IPS-20b (cell line): ENCODE measurements around the gene NFATC3.
A peak's percentile ranks its signal among the peaks of the same experiment; 100 is the strongest.

Source experiments
- H3K27ac ChIP-seq: one replicate; pipeline ENCODE4 v1.5.1; 2013; ENCODE audit warnings: low read length
- H3K27me3 ChIP-seq: 2 replicates; pipeline ENCODE4 v1.6.1; 2013; ENCODE audit warnings: mild to moderate bottlenecking, low read length, inconsistent platforms; ENCODE audit not compliant: insufficient read depth
- H3K36me3 ChIP-seq: 2 replicates; pipeline ENCODE4 v1.6.1; 2013; ENCODE audit warnings: low read depth, mild to moderate bottlenecking, inconsistent platforms, low read length, moderate library complexity; ENCODE audit not compliant: insufficient read depth
- H3K4me1 ChIP-seq: 2 replicates; pipeline ENCODE4 v1.6.1; 2013; ENCODE audit warnings: mild to moderate bottlenecking, control low read depth, inconsistent platforms, low read length, moderate library complexity; ENCODE audit not compliant: insufficient read depth
- H3K4me3 ChIP-seq: 2 replicates; pipeline ENCODE4 v1.5.1; 2013; ENCODE audit warnings: mild to moderate bottlenecking, low read length, inconsistent platforms
- H3K9ac ChIP-seq: 2 replicates; pipeline ENCODE4 v1.6.1; 2013; ENCODE audit warnings: low read depth, mild to moderate bottlenecking, inconsistent platforms, low read length, moderate library complexity
- H3K9me3 ChIP-seq: 2 replicates; pipeline ENCODE4 v1.6.1; 2013; ENCODE audit warnings: mild to moderate bottlenecking, low read depth, low read length, inconsistent platforms; ENCODE audit not compliant: insufficient read depth

Gene NFATC3

GRCh38 chr16:68228652-68229051, 143.5 kb downstream of the NFATC3 start:
- Histone ChIP-seq H3K4me3 (no peak overlapping the region), H3K27me3 (no peaks in the 10 kb centered on the region), H3K4me1 (no peaks in the 10 kb centered on the region), H3K27ac (no peak overlapping the region), H3K9ac (no peak overlapping the region), H3K36me3 (peaks cover 47% of the 10 kb centered on the region), H3K9me3 (no peaks in the 10 kb centered on the region)

GRCh38 chr16:68229431-68230175, 144.4 kb downstream of the NFATC3 start:
- peaks cover 5% of the 10 kb centered on the region; the same call in 1 of the 2 replicates for H3K4me1 ChIP-seq

GRCh38 chr16:68230176-68230571, 145.0 kb downstream of the NFATC3 start:
- Histone ChIP-seq H3K27me3 (peaks cover 10% of the 10 kb centered on the region), H3K36me3 (peaks cover 47% of the 10 kb centered on the region), H3K9me3 (no peaks in the 10 kb centered on the region), H3K27ac (no peak overlapping the region), H3K4me3 (no peak overlapping the region), H3K4me1 (peaks cover 8% of the 10 kb centered on the region; the same call in 1 of the 2 replicates), H3K9ac (no peak overlapping the region)

More at GRCh38 chr16:68229431-68230175, 144.4 kb downstream of the NFATC3 start:
- no peak overlapping the region for H3K4me3 ChIP-seq
- no peak overlapping the region for H3K27ac ChIP-seq
- H3K27me3 ChIP-seq: peaks cover 4% of the 10 kb centered on the region
- peaks cover 47% of the 10 kb centered on the region for H3K36me3 ChIP-seq
- no peak overlapping the region for H3K9ac ChIP-seq
- H3K9me3 ChIP-seq: no peaks in the 10 kb centered on the region

GRCh38 chr16:68230956-68231355, 145.8 kb downstream of the NFATC3 start:
- Histone ChIP-seq H3K4me1 (peaks cover 8% of the 10 kb centered on the region; the same call in 1 of the 2 replicates), H3K27me3 (peaks cover 18% of the 10 kb centered on the region), H3K4me3 (no peak overlapping the region), H3K36me3 (peaks cover 47% of the 10 kb centered on the region), H3K27ac (no peak overlapping the region), H3K9me3 (no peaks in the 10 kb centered on the region), H3K9ac (no peak overlapping the region)

GRCh38 chr16:68231384-68232136, 146.4 kb downstream of the NFATC3 start:
- H3K27me3 ChIP-seq: peaks cover 24% of the 10 kb centered on the region
- peaks cover 47% of the 10 kb centered on the region for H3K36me3 ChIP-seq
- H3K4me1 ChIP-seq: peaks cover 8% of the 10 kb centered on the region; the same call in 1 of the 2 replicates
- H3K9ac ChIP-seq: no peak overlapping the region
- no peak overlapping the region for H3K4me3 ChIP-seq
- H3K9me3 ChIP-seq: no peaks in the 10 kb centered on the region
- no peak overlapping the region for H3K27ac ChIP-seq

GRCh38 chr16:68232335-68232734, 147.2 kb downstream of the NFATC3 start:
- Histone ChIP-seq H3K4me3 (no peak overlapping the region), H3K9me3 (no peaks in the 10 kb centered on the region), H3K27ac (no peak overlapping the region), H3K36me3 (peaks cover 47% of the 10 kb centered on the region), H3K9ac (no peak overlapping the region), H3K27me3 (peaks cover 29% of the 10 kb centered on the region), H3K4me1 (peaks cover 8% of the 10 kb centered on the region; the same call in 1 of the 2 replicates)

GRCh38 chr16:68233085-68233834, 148.1 kb downstream of the NFATC3 start:
- Histone ChIP-seq H3K36me3 (peaks cover 47% of the 10 kb centered on the region), H3K27me3 (peaks cover 29% of the 10 kb centered on the region), H3K9ac (no peak overlapping the region), H3K4me3 (no peak overlapping the region), H3K4me1 (peaks cover 8% of the 10 kb centered on the region; the same call in 1 of the 2 replicates), H3K9me3 (no peaks in the 10 kb centered on the region), H3K27ac (no peak overlapping the region)

GRCh38 chr16:68233835-68234187, 148.6 kb downstream of the NFATC3 start:
- Histone ChIP-seq H3K36me3 (peaks cover 44% of the 10 kb centered on the region), H3K9ac (no peak overlapping the region), H3K9me3 (no peaks in the 10 kb centered on the region), H3K4me1 (peaks cover 8% of the 10 kb centered on the region; the same call in 1 of the 2 replicates), H3K27ac (no peak overlapping the region), H3K4me3 (0 out of 2 replicates have a peak overlapping the region, but pooled peaks have one; percentile 76), H3K27me3 (peaks cover 32% of the 10 kb centered on the region)

GRCh38 chr16:68234188-68235107, 149.3 kb downstream of the NFATC3 start:
- Histone ChIP-seq H3K4me1 (peaks cover 8% of the 10 kb centered on the region; the same call in 1 of the 2 replicates), H3K4me3 (peak overlapping the region; percentile 76), H3K9ac (peak overlapping the region; percentile 92; the same call in 1 of the 2 replicates), H3K9me3 (no peaks in the 10 kb centered on the region), H3K27ac (no peak overlapping the region), H3K27me3 (peaks cover 39% of the 10 kb centered on the region), H3K36me3 (peaks cover 39% of the 10 kb centered on the region)

- H3K27ac ChIP-seq: no peak overlapping the region
- peak overlapping the region; percentile 92 for H3K9ac ChIP-seq
- H3K9me3 ChIP-seq: no peaks in the 10 kb centered on the region
- peaks cover 43% of the 10 kb centered on the region for H3K27me3 ChIP-seq
- peaks cover 8% of the 10 kb centered on the region; the same call in 1 of the 2 replicates for H3K4me1 ChIP-seq
- H3K4me3 ChIP-seq: peak overlapping the region; percentile 76
- peaks cover 31% of the 10 kb centered on the region for H3K36me3 ChIP-seq
These were observed 150.1 kb downstream of the NFATC3 start for GRCh38 chr16:68235108-68235886.
